NCI-H2196 treated with DMSO at 0.1 percent for 48 hours (cell line): Measurements from ENCODE around the gene HMGXB3.
"Not testable (repeated sequence)": the region's sequence is repeated elsewhere in the genome, so short reads cannot be mapped to it uniquely, and the experiment has no call there.

Source experiments
- DNase-seq: peaks from one replicate; lab custom pipeline; 2025; ENCODE audit not compliant: unreplicated experiment; lab: John Stamatoyannopoulos, UW

HMGXB3 gene

DNA sequence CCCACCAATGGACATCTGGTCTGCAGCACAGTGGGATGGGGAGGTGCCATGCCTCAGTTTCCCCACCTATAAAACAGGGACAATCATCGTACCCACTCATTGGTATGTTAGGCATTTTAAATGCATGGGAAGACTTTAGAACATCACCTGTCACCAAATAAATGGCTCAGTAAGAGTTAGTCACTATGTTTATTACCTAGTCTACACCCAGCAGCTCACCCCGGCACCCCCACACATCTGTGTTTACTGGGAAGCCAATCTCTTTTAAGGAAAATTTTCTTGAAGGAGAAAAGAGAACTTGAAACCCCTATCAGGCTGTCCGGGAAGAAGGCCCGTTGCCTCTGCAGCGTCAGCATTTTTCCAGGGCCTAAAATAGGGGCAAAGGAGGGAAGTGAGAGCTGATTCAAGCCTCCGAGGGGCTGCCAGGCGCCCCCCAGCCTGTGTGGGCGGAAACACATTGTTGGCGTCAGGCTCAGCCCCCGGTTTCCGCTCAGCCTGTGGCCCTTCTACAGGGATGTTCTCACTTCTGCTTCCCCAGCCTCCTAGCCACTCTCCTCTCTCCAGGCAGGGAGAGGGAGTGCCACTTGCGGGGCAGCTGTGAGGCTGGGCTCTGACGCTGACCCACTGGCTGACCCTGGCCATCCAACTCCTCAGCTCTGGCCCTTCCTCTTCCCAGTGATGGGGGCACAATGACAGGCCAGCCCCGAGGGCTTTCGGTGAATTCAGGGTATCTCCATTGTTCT is 81.2 kb downstream of the HMGXB3 start:
- no peak for DNase-seq

DNA sequence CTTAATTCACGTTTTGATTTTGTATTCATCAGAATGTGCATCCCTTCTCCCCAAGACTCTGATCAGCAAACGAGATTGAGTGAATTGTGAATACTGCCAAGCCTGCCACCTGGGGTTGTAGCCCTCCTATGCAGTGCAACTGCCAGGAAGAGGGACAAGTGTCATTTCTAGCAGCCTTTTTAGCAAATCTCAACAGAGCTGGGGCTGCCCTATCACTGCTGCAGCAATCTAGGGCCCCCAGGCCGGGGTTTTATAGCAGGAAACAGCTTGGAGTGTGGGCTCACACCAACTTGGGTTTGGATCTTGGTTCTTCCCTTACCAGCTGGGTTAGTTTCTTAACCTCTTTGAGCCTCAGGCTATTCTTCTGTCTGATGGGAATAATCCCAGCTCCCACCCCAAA is 81.8 kb downstream of the HMGXB3 start:
- no peak for DNase-seq

DNA sequence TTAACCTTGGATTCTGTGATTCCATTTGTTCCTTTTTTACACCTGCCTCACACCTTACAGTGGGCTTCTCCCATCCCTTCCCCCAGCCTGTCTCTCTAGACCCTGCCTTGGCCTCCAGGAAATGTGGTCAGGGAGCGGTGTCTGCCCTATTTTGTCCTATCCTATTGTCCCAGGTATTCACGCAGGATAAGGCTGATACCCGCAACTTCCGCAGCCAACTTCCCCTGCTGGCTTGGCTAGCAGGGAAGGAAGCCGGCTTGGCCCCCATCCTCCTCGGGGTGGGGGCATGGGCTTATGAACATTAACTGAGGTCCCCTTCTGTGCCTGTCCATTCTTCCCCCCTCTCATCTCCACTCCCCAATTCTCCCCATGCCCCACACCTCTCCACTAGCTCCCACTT is 82.3 kb downstream of the HMGXB3 start:
- no peak for DNase-seq

DNA sequence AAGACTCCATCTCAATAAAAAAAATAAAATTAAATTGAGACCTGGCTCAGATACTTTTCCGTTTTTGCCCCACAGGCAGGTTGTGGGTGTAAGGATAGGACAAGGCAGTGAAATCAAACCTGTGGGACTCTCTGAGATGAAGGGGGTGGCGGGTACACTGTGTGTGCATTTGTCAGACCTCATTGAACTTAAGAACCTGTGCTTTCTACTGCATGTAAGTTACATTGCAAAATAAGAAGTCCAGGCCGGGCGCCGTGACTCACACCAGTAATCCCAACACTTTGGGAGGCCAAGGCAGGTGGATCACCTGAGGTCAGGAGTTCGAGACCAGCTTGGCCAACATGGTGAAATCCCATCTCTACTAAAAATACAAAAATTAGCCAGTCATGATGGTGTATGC is 84.2 kb downstream of the HMGXB3 start:
- DNase-seq: not testable (repeated sequence)

DNA sequence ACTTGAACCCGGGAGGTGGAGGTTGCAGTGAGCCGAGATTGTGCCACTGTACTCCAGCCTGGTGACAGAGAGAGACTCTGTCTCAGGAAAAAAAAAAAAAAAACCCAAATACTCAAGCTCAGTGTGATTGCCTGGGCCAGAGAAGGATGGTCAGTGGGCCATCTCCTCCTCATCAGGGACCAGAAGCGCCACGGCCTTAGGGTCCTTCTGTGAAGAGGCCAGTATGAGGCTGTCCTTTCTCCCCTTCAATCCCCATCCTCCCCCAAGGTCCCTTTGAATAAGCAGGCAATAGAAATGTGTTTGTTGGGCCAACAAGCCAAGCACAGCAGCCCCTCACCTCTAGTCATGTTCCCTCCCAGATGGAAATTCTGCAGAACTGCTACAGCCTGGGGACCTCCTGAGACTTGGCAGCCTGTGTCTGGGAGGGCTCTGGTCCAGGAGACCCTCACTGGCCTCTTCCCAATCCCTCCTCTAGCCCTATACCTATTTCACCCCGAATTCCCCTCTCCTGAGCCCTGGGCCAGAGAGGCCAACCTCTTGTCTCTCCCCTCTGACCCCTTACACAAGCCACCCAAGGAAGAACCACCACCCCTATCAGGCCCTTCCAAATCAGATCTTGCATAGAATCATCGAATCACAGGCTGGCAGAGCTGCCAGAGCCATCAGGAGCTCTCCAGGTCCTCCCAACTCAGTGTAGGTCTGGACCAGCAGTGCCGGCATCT is 84.8 kb downstream of the HMGXB3 start:
- no peak for DNase-seq

DNA sequence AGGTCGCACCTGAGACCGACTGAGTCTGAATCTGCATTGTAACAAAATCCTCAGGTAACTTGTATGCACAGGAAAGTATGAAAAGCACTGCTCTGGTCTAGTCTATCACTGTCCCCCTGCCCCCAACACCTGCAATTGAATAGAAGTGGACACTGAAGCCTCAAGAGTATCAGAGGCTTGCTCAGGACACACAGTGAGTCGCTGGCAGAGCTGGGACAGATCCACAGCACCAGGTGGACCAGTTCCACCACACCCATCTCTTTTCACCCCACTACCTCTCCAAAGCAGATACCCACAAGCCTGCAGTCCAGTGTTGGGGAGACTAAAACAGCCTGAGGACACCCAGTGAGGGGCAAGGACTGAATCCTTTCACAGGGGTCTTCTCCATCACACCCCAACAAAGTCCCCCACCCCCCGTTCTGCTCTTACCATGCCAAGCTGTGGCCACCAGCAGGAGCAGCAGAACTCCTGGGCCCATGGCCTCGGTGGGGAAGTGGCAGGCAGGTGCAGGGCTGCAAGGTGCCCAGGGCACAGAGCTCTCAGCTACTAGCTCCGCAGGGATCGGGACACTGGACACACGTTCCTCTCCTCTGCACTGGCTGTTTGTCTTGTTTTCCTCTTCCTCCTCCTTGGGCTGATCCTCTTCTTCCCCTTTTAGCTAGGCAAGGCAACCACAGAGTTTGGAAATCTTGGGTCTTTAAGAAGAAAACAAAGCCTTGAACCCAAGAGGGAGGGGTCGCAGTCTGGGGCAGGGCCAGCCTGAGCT is 85.6 kb downstream of the HMGXB3 start, which contains the start of gene CSF1R:
Gene CSF1R, minus strand, starts transcription at position 605 of the 766 bp plus-strand sequence. Its CDS starts 127 bp downstream, at position 478.
- DNase-seq: no peak

DNA sequence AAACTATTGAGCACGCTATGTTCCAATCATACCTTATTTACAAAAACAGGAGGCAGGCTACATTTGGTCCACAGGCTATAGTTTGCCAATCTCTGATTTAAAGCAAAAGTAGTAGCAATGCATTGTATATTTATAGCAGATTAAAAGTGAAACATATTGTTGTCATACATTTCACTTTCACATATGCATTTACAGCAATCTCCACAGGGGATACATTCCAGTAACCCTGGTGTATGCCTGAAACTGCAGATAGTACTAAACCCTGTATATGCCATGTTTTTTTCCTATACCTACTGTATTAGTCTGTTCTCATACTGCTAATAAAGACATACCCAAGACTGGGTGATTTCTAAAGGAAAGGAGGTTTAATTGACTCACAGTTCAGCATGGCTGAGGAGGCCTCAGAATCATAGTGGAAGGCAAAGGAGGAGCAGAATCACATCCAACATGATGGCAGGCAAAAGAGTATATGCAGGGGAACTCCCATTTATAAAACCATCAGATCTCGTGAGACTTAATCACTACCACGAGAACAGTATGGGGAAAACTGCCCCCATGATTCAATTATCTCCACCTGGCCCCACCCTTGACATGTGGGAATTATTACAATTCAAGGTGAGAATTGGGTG is 91.7 kb downstream of the HMGXB3 start:
- DNase-seq: no peak

DNA sequence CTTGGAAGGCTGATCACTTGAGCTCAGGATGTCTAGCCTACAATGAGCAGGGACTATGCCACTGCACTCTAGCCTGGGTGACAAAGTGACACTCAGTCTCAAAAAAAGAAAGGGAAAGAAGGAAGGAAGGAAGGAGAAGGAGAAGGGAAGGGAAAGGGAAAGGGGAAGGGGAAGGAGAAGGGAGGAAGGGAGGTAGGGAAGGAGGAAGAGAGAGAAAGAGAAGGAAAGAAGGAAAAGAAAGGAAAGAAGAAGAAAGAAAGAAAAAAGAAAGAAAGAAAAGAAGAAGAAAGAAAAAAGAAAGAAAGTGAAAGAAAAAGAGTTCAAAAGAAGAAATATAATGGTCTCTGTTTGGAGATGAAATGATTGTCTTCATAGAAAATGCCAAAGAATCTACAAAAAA is 96.6 kb downstream of the HMGXB3 start:
- no peak for DNase-seq

DNA sequence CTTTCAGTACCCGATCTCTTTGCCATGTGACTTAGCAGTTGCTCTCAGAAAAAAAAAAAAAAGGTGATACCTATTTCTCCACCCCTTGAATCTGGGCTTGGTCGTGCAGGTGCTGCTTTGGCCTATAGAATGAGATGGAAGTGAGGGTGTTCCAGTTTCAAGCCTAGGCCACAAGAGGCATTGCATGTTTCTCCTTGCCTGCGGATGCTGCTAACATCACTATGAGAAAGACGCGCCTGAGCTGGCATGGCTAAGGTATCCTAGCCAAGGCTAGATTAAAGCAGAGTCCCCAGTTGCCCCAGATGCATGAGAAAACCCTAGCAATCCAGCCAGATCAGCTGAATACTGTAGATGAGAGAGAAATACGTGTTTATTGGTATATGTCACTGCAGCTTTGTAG is 100.5 kb downstream of the HMGXB3 start:
- DNase-seq: no peak
